Liver (tissue), 3 donors: Measurements from ENCODE around the gene SLC12A7.

ENCODE experiments used
- TAF1 ChIP-seq: conservative IDR thresholded peaks from 2 replicates; pipeline ENCODE4 v1.6.1; 2016; ENCODE audit warnings: antibody characterized with exemption, mild to moderate bottlenecking
- YY1 ChIP-seq: IDR thresholded peaks from 2 replicates; pipeline ENCODE4 v1.6.1; 2016; ENCODE audit warnings: antibody characterized with exemption, mild to moderate bottlenecking
- TF ChIP-seq, protein P1 (sequence below): fragments of 150-350 bp; IDR thresholded peaks from 2 replicates; pipeline ENCODE4 v1.5.1; 2017; ENCODE audit warnings: improper control_type of control experiment, low read depth, low read length; ENCODE audit not compliant: missing input control
- donor health status: healthy.
- donor health status: healthy.

DNA sequence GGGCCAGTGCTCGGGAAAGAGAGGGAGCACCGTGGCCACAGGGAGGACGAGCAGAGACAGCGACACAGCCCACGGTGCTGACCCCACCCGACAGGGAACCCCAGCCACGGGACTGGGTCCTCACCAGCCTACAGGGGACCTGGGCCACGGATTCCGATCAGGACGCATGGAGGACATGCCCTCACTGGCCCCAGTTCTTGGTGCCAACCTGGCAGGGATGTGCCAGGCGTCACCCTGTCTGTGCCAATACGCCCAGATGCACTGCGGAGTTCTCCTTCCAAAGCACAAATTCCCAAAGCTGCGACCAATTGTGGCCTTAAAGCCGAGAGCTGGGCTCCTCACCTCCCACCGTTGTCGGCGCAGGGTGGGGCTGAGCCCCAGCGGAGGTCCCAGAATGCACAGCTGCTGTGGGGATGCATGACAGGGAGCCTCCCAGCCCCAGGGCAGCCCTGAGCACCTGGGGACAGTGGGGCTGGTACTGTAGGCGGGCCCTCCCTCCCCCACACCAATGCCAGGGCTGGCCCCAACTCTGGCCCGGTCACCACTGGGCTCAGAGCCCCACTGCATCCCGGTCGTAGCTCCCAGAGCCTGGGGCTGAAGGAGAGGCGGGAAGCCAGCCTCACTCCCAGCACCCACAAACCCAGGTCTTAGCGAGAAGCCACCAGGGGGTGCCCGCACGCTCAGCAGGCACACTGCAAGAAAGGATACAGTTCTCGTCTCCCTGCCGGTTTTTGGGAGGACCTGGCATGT is 59.0 kb downstream of the SLC12A7 start:
- TF ChIP-seq, protein P1, sequence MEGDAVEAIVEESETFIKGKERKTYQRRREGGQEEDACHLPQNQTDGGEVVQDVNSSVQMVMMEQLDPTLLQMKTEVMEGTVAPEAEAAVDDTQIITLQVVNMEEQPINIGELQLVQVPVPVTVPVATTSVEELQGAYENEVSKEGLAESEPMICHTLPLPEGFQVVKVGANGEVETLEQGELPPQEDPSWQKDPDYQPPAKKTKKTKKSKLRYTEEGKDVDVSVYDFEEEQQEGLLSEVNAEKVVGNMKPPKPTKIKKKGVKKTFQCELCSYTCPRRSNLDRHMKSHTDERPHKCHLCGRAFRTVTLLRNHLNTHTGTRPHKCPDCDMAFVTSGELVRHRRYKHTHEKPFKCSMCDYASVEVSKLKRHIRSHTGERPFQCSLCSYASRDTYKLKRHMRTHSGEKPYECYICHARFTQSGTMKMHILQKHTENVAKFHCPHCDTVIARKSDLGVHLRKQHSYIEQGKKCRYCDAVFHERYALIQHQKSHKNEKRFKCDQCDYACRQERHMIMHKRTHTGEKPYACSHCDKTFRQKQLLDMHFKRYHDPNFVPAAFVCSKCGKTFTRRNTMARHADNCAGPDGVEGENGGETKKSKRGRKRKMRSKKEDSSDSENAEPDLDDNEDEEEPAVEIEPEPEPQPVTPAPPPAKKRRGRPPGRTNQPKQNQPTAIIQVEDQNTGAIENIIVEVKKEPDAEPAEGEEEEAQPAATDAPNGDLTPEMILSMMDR = no peak
- no peak for TF ChIP-seq YY1
- TF ChIP-seq TAF1 = no peak
